GM19324 (cell line): ENCODE results near the gene PAX9.

ENCODE experiments used
- ATAC-seq: cut with Tn5 transposase; IDR thresholded peaks from one replicate; pipeline ENCODE4 v1.9.1; 2021; ENCODE audit warnings: mild to moderate bottlenecking, moderate library complexity; ENCODE audit not compliant: unreplicated experiment, low FRiP score

The PAX9 gene

DNA sequence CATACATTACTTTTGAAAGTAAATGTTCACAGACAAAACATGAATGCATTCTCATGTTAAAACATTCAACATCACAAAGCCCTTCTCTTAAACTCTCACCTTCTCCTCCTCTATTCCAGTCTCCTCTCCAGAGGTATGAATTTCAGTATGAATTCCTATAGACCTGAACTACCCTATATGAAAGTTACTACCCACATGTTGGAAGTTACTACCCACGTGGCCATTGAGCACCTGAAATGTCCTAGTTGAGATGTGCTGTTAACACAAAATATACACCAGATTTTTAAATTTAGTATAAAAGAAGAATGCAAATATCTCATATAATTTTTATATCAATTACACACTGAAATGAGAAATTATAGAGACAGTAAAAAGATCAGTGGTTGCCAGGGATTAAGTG is 60.2 kb downstream of the PAX9 start:
- no peak for ATAC-seq

- ATAC-seq, result no peak
These were observed 61.9 kb downstream of the PAX9 start for GRCh38 chr14:36723530-36723929.

DNA sequence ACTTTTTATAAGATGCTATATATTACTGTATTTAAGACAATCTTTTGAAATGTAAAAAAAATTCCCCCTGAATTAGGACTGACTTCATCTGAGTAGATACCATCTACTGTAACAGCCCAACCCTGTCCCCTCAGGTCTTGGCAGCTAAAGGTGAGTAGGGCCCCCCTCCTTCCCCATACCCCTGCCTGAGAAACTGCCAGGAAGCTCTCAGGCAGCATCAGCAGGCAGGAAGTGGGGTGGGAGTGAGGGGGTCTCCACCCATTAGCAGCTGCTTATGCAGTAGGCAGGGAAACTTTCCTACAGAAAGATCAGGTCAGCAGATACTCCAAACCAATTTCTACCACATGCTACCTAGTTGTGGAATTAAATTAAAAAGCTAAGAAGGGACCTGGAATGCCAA is 62.5 kb downstream of the PAX9 start:
- ATAC-seq, result no peak

DNA sequence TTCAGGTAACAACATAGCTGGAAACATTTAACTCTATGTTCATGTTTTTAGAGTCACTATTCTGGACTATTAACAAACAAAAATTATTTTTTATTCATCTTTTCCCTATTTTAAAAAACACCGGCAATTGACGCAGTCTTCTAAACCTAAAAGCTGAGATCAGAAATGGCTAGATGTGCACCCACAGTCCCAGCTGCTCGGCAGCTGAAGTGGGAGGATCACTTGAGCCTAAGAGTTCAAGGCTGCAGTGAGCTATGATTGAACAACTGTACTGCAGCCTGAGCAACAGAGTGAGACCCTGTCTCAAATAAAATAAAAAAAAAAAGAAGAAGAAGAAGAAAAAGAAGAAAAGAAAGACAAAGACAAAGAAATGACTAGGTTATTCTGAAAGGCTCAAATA is 64.5 kb downstream of the PAX9 start:
- ATAC-seq, result no peak
